Subcutaneous adipose tissue (tissue), 4 donors: ENCODE measurements around the gene PRM1. TPM values are rescaled to one million over a fixed set of nuclear protein-coding genes. Genes with fewer than 3 reads are reported as not detected.

ENCODE experiments used
- CTCF ChIP-seq: fragments of 450-650 bp; IDR thresholded peaks from one replicate; pipeline ENCODE4 v1.5.1; 2016; ENCODE audit warnings: low read depth, mild to moderate bottlenecking, control low read depth, antibody characterized with exemption, moderate library complexity
- total RNA-seq, 4 donors: library from RNA; depleted of rRNA; stranded (reverse); fragments of >200 nt; gene quantifications; one replicate each; pipeline ENCODE4 v1.1.0, GENCODE V29; 2016

PRM1 gene
- total RNA-seq, 4 donors from 2014 or later, result not detected

- TF ChIP-seq CTCF, result no peak
Observed at GRCh38 chr16:11292076-11292748, 11.1 kb upstream of the PRM1 start.

GRCh38 chr16:11291091-11291703 lies 10.1 kb upstream of the PRM1 start:
- no peak for TF ChIP-seq CTCF

GRCh38 chr16:11290102-11290893 lies 9.2 kb upstream of the PRM1 start:
- no peak for TF ChIP-seq CTCF

- no peak for TF ChIP-seq CTCF
Observed at GRCh38 chr16:11289202-11289601, 8.1 kb upstream of the PRM1 start.

DNA sequence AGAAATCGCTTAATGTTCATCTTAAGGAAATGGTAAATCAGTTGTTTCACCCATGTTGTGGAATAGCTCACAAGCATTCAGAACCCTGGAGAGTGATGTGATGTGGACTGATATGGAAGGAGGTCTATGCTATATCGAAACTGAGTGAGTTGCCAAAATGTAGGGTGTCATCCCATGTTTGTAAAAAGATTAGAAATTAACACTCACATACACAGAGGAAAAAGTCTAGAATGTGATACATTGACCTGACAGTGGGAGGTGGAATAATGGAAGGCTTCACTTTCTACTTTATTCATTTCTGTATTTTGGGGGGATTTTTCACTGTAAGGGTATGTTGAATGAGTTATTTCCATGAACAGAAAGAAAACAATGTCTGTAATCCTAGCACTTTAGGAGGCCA lies 4.7 kb upstream of the PRM1 start:
- no peak for TF ChIP-seq CTCF

GRCh38 chr16:11283820-11284248 lies 2.7 kb upstream of the PRM1 start:
- no peak for TF ChIP-seq CTCF
